AG04449 (cell line): ENCODE data around the gene OPN5.
"Not testable (repeated sequence)": the region's sequence is repeated elsewhere in the genome, so short reads cannot be mapped to it uniquely, and the experiment has no call there.

Experiments used
- CTCF ChIA-PET: fragments of 350-600 bp; formaldehyde crosslinking; extraction: SDS; loops from one replicate; lab custom pipeline; 2021; ENCODE audit warnings: antibody characterized with exemption; lab: Yijun Ruan, JAX
- POLR2A ChIA-PET: fragments of 400-600, 350-600 bp; formaldehyde crosslinking; extraction: SDS; loops from one replicate; lab custom pipeline; 2020; ENCODE audit warnings: antibody characterized with exemption, inconsistent platforms; lab: Yijun Ruan, JAX
- DNase-seq: peaks from one replicate; pipeline ENCODE4 v3.0.0-alpha.2; 2010; ENCODE audit warnings: low read depth, low spot score
- H3K4me3 ChIP-seq: 2 replicates; pipeline ENCODE4 v1.5.1; 2011; ENCODE audit warnings: low read depth, mild to moderate bottlenecking, control low read depth, low read length
- TF ChIP-seq, protein P1 (sequence below): IDR thresholded peaks from one replicate; pipeline ENCODE4 v1.5.1; 2011; ENCODE audit warnings: mild to moderate bottlenecking, moderate library complexity, low read length, control low read depth, inconsistent platforms; ENCODE audit not compliant: insufficient read depth; ENCODE audit errors: missing control alignments

Gene OPN5

GRCh38 chr6:47741807-47742206 lies 40.0 kb upstream of the OPN5 start:
- H3K4me3 ChIP-seq: no peak overlapping the region
- ChIA-PET CTCF (no interaction called here), POLR2A (no interaction called here)
- no peak for DNase-seq
- TF ChIP-seq, protein P1, sequence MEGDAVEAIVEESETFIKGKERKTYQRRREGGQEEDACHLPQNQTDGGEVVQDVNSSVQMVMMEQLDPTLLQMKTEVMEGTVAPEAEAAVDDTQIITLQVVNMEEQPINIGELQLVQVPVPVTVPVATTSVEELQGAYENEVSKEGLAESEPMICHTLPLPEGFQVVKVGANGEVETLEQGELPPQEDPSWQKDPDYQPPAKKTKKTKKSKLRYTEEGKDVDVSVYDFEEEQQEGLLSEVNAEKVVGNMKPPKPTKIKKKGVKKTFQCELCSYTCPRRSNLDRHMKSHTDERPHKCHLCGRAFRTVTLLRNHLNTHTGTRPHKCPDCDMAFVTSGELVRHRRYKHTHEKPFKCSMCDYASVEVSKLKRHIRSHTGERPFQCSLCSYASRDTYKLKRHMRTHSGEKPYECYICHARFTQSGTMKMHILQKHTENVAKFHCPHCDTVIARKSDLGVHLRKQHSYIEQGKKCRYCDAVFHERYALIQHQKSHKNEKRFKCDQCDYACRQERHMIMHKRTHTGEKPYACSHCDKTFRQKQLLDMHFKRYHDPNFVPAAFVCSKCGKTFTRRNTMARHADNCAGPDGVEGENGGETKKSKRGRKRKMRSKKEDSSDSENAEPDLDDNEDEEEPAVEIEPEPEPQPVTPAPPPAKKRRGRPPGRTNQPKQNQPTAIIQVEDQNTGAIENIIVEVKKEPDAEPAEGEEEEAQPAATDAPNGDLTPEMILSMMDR: no peak

DNA sequence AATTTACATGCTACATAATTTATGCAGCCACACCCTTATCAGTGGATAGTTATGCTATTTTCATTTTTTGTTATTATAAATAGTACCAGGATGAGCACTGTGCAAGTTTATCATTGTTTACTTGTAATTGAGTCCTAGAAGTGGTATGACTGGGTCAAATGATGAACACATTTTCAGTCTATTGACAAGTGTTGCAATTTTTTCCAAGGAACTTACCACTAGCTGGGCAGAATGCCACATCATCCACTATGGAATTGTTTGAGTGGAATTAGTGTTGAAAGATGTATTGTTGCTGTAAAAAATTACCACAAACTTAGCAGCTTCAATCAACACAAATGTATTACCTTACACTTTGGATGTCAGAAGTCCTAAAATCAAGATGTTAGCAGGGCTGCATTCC lies 38.1 kb upstream of the OPN5 start:
- ChIA-PET CTCF (no interaction called here), POLR2A (no interaction called here)
- H3K4me3 ChIP-seq: no peak overlapping the region
- DNase-seq: no peak
- TF ChIP-seq, protein P1: no peak

- CTCF ChIA-PET, H3K4me3 ChIP-seq, POLR2A ChIA-PET, DNase-seq: not testable (repeated sequence)
Observed at GRCh38 chr6:47745269-47745668, 36.6 kb upstream of the OPN5 start.

- POLR2A ChIA-PET: no interaction called here
- TF ChIP-seq, protein P1: no peak
- no peak overlapping the region for H3K4me3 ChIP-seq
Observed at GRCh38 chr6:47749757-47750156, 32.1 kb upstream of the OPN5 start.

GRCh38 chr6:47752801-47753200 lies 29.0 kb upstream of the OPN5 start:
- DNase-seq: no peak
- TF ChIP-seq, protein P1: no peak
- CTCF ChIA-PET: no interaction called here
- POLR2A ChIA-PET: no interaction called here
- H3K4me3 ChIP-seq: no peak overlapping the region

More at GRCh38 chr6:47749757-47750156, 32.1 kb upstream of the OPN5 start:
- no peak for DNase-seq
- CTCF ChIA-PET: no interaction called here

GRCh38 chr6:47759364-47759763 lies 22.5 kb upstream of the OPN5 start:
- TF ChIP-seq, protein P1: no peak
- POLR2A ChIA-PET: no interaction called here
- DNase-seq: no peak
- H3K4me3 ChIP-seq: no peak overlapping the region
- CTCF ChIA-PET: interaction anchor here (1.7 kb wide), 1 partner anchor 129 kb away, joined by 8 read pairs; no protein-coding TSS in a partner anchor

- TF ChIP-seq, protein P1: no peak
- ChIA-PET POLR2A (no interaction called here), CTCF (interaction anchor here (0.6 to 1.4 kb wide), 2 partner anchors 17 to 1031 kb away, joined by 3 to 4 read pairs; no protein-coding TSS in a partner anchor)
- DNase-seq: no peak
- no peak overlapping the region for H3K4me3 ChIP-seq
Observed at GRCh38 chr6:47762502-47762901, 19.3 kb upstream of the OPN5 start.
